ENCODE measurements around the gene FSTL3. TPM values are rescaled to one million over a fixed set of nuclear protein-coding genes. Genes with fewer than 3 reads are reported as not detected.

FSTL3 gene
- total RNA-seq, 1 donor from 2014 or later, result 13.8 TPM

GRCh38 chr19:647566-648284 is 28.5 kb upstream of the FSTL3 start:
- no peaks in the 10 kb centered on the region for H3K27me3 Mint-ChIP-seq
- H3K36me3 Mint-ChIP-seq (ENCODE audit: insufficient read depth), result peaks cover 4% of the 10 kb centered on the region
- no peaks in the 10 kb centered on the region for H3K4me1 Mint-ChIP-seq (ENCODE audit: low read depth)
- H3K9me3 Mint-ChIP-seq (ENCODE audit: low read depth), result no peaks in the 10 kb centered on the region
- no peak overlapping the region for H3K4me3 Mint-ChIP-seq (ENCODE audit: low read depth)
- no peak for DNase-seq (ENCODE audit: low spot score, unreplicated experiment)
- TF ChIP-seq CTCF (IDR thresholded peaks at IDR 0.05; ENCODE audit: unreplicated experiment), result no peak
- no peak overlapping the region for H3K27ac Mint-ChIP-seq

- Mint-ChIP-seq H3K36me3 (ENCODE audit: insufficient read depth) (peaks cover 4% of the 10 kb centered on the region), H3K27ac (no peak overlapping the region), H3K27me3 (no peaks in the 10 kb centered on the region), H3K4me1 (ENCODE audit: low read depth) (no peaks in the 10 kb centered on the region), H3K9me3 (ENCODE audit: low read depth) (no peaks in the 10 kb centered on the region), H3K4me3 (ENCODE audit: low read depth) (no peak overlapping the region)
- no peak for TF ChIP-seq CTCF (IDR thresholded peaks at IDR 0.05; ENCODE audit: unreplicated experiment)
- no peak for DNase-seq (ENCODE audit: low spot score, unreplicated experiment)
Observed at GRCh38 chr19:648305-648704, 27.9 kb upstream of the FSTL3 start.

- Mint-ChIP-seq H3K27ac (no peak overlapping the region), H3K9me3 (ENCODE audit: low read depth) (no peaks in the 10 kb centered on the region), H3K36me3 (ENCODE audit: insufficient read depth) (peaks cover 4% of the 10 kb centered on the region), H3K27me3 (no peaks in the 10 kb centered on the region), H3K4me1 (ENCODE audit: low read depth) (no peaks in the 10 kb centered on the region), H3K4me3 (ENCODE audit: low read depth) (no peak overlapping the region)
- TF ChIP-seq CTCF (IDR thresholded peaks at IDR 0.05; ENCODE audit: unreplicated experiment), result no peak
- no peak for DNase-seq (ENCODE audit: low spot score, unreplicated experiment)
Observed at GRCh38 chr19:648904-649801, 27.0 kb upstream of the FSTL3 start.

- Mint-ChIP-seq H3K9me3 (ENCODE audit: low read depth) (no peaks in the 10 kb centered on the region), H3K27me3 (no peaks in the 10 kb centered on the region), H3K4me1 (ENCODE audit: low read depth) (no peaks in the 10 kb centered on the region), H3K36me3 (ENCODE audit: insufficient read depth) (peaks cover 2% of the 10 kb centered on the region), H3K4me3 (ENCODE audit: low read depth) (no peak overlapping the region), H3K27ac (no peak overlapping the region)
- TF ChIP-seq CTCF (IDR thresholded peaks at IDR 0.05; ENCODE audit: unreplicated experiment), result no peak
- DNase-seq (ENCODE audit: low spot score, unreplicated experiment), result no peak
Observed at GRCh38 chr19:650121-650520, 26.1 kb upstream of the FSTL3 start.

GRCh38 chr19:651114-651818 is 24.9 kb upstream of the FSTL3 start:
- Mint-ChIP-seq H3K4me3 (ENCODE audit: low read depth) (no peak overlapping the region), H3K27me3 (no peaks in the 10 kb centered on the region), H3K36me3 (ENCODE audit: insufficient read depth) (peaks cover under 1% of the 10 kb centered on the region), H3K27ac (no peak overlapping the region), H3K9me3 (ENCODE audit: low read depth) (no peaks in the 10 kb centered on the region), H3K4me1 (ENCODE audit: low read depth) (no peaks in the 10 kb centered on the region)
- no peak for DNase-seq (ENCODE audit: low spot score, unreplicated experiment)
- TF ChIP-seq CTCF (IDR thresholded peaks at IDR 0.05; ENCODE audit: unreplicated experiment), result no peak
